ENCODE measurements around the gene IRF8. TPM values are rescaled to one million over a fixed set of nuclear protein-coding genes. Genes with fewer than 3 reads are reported as not detected.

Gene IRF8
- total RNA-seq, 1 experiment from 2014 or later, result 0.21 TPM

GRCh38 chr16:85909932-85910853, 11.2 kb downstream of the IRF8 start:
- no peaks in the 10 kb centered on the region for H3K36me3 ChIP-seq (replicated peaks; ENCODE audit: control insufficient read depth, insufficient read depth, low read length)
- H3K27me3 ChIP-seq (ENCODE audit: control insufficient read depth, insufficient read depth, low read length), result no peaks in the 10 kb centered on the region
- DNase-seq, result no peak
- H3K4me3 ChIP-seq (ENCODE audit: insufficient read depth, low read depth, low read length), result no peak overlapping the region

- no peak for DNase-seq
- no peaks in the 10 kb centered on the region for H3K36me3 ChIP-seq (replicated peaks; ENCODE audit: control insufficient read depth, insufficient read depth, low read length)
- no peak overlapping the region for H3K4me3 ChIP-seq (ENCODE audit: insufficient read depth, low read depth, low read length)
- no peaks in the 10 kb centered on the region for H3K27me3 ChIP-seq (ENCODE audit: control insufficient read depth, insufficient read depth, low read length)
Observed at GRCh38 chr16:85910854-85911247, 11.9 kb downstream of the IRF8 start.

- Histone ChIP-seq H3K4me3 (ENCODE audit: insufficient read depth, low read depth, low read length) (no peak overlapping the region), H3K36me3 (replicated peaks; ENCODE audit: control insufficient read depth, insufficient read depth, low read length) (no peaks in the 10 kb centered on the region)
Observed at GRCh38 chr16:85911251-85911930, 12.4 kb downstream of the IRF8 start.

GRCh38 chr16:85912211-85912974, 13.4 kb downstream of the IRF8 start:
- no peak overlapping the region for H3K4me3 ChIP-seq (ENCODE audit: insufficient read depth, low read depth, low read length)
- H3K27me3 ChIP-seq (ENCODE audit: control insufficient read depth, insufficient read depth, low read length), result no peaks in the 10 kb centered on the region
- DNase-seq, result no peak
- no peaks in the 10 kb centered on the region for H3K36me3 ChIP-seq (replicated peaks; ENCODE audit: control insufficient read depth, insufficient read depth, low read length)

More at GRCh38 chr16:85911251-85911930, 12.4 kb downstream of the IRF8 start:
- H3K27me3 ChIP-seq (ENCODE audit: control insufficient read depth, insufficient read depth, low read length), result no peaks in the 10 kb centered on the region
- DNase-seq, result no peak

- no peak for DNase-seq
- no peaks in the 10 kb centered on the region for H3K27me3 ChIP-seq (ENCODE audit: control insufficient read depth, insufficient read depth, low read length)
- no peaks in the 10 kb centered on the region for H3K36me3 ChIP-seq (replicated peaks; ENCODE audit: control insufficient read depth, insufficient read depth, low read length)
- H3K4me3 ChIP-seq (ENCODE audit: insufficient read depth, low read depth, low read length), result no peak overlapping the region
Observed at GRCh38 chr16:85913141-85913601, 14.2 kb downstream of the IRF8 start.

GRCh38 chr16:85913688-85914422, 14.9 kb downstream of the IRF8 start:
- DNase-seq, result no peak
- Histone ChIP-seq H3K36me3 (replicated peaks; ENCODE audit: control insufficient read depth, insufficient read depth, low read length) (no peaks in the 10 kb centered on the region), H3K27me3 (ENCODE audit: control insufficient read depth, insufficient read depth, low read length) (no peaks in the 10 kb centered on the region), H3K4me3 (ENCODE audit: insufficient read depth, low read depth, low read length) (no peak overlapping the region)

- Histone ChIP-seq H3K4me3 (ENCODE audit: insufficient read depth, low read depth, low read length) (no peak overlapping the region), H3K27me3 (ENCODE audit: control insufficient read depth, insufficient read depth, low read length) (no peaks in the 10 kb centered on the region), H3K36me3 (replicated peaks; ENCODE audit: control insufficient read depth, insufficient read depth, low read length) (no peaks in the 10 kb centered on the region)
- DNase-seq, result no peak
Observed at GRCh38 chr16:85914423-85914794, 15.4 kb downstream of the IRF8 start.

- no peaks in the 10 kb centered on the region for H3K27me3 ChIP-seq (ENCODE audit: control insufficient read depth, insufficient read depth, low read length)
Observed at GRCh38 chr16:85915125-85915845, 16.3 kb downstream of the IRF8 start.

GRCh38 chr16:85916141-85916890, 17.4 kb downstream of the IRF8 start:
- H3K36me3 ChIP-seq (replicated peaks; ENCODE audit: control insufficient read depth, insufficient read depth, low read length), result no peaks in the 10 kb centered on the region
- no peaks in the 10 kb centered on the region for H3K27me3 ChIP-seq (ENCODE audit: control insufficient read depth, insufficient read depth, low read length)
- H3K4me3 ChIP-seq (ENCODE audit: insufficient read depth, low read depth, low read length), result no peak overlapping the region
- DNase-seq, result no peak

More at GRCh38 chr16:85915125-85915845, 16.3 kb downstream of the IRF8 start:
- Histone ChIP-seq H3K36me3 (replicated peaks; ENCODE audit: control insufficient read depth, insufficient read depth, low read length) (no peaks in the 10 kb centered on the region), H3K4me3 (ENCODE audit: insufficient read depth, low read depth, low read length) (no peak overlapping the region)
- DNase-seq, result no peak

- DNase-seq, result no peak
- Histone ChIP-seq H3K27me3 (ENCODE audit: control insufficient read depth, insufficient read depth, low read length) (no peaks in the 10 kb centered on the region), H3K4me3 (ENCODE audit: insufficient read depth, low read depth, low read length) (no peak overlapping the region), H3K36me3 (replicated peaks; ENCODE audit: control insufficient read depth, insufficient read depth, low read length) (no peaks in the 10 kb centered on the region)
Observed at GRCh38 chr16:85917012-85917411, 18.1 kb downstream of the IRF8 start.

- DNase-seq, result no peak
- H3K36me3 ChIP-seq (replicated peaks; ENCODE audit: control insufficient read depth, insufficient read depth, low read length), result no peaks in the 10 kb centered on the region
Observed at GRCh38 chr16:85917959-85918358, 19.0 kb downstream of the IRF8 start.

GRCh38 chr16:85918436-85918835, 19.5 kb downstream of the IRF8 start:
- H3K27me3 ChIP-seq (ENCODE audit: control insufficient read depth, insufficient read depth, low read length), result no peaks in the 10 kb centered on the region
- no peak for DNase-seq

More at GRCh38 chr16:85917959-85918358, 19.0 kb downstream of the IRF8 start:
- H3K4me3 ChIP-seq (ENCODE audit: insufficient read depth, low read depth, low read length), result no peak overlapping the region
- H3K27me3 ChIP-seq (ENCODE audit: control insufficient read depth, insufficient read depth, low read length), result no peaks in the 10 kb centered on the region

More at GRCh38 chr16:85918436-85918835, 19.5 kb downstream of the IRF8 start:
- no peak overlapping the region for H3K4me3 ChIP-seq (ENCODE audit: insufficient read depth, low read depth, low read length)
- H3K36me3 ChIP-seq (replicated peaks; ENCODE audit: control insufficient read depth, insufficient read depth, low read length), result no peaks in the 10 kb centered on the region
